ENCODE measurements around the gene NRG2. TPM values are rescaled to one million over a fixed set of nuclear protein-coding genes. Genes with fewer than 3 reads are reported as not detected.

Gene NRG2
- total RNA-seq, 2 donors from 2014 or later = not detected

DNA sequence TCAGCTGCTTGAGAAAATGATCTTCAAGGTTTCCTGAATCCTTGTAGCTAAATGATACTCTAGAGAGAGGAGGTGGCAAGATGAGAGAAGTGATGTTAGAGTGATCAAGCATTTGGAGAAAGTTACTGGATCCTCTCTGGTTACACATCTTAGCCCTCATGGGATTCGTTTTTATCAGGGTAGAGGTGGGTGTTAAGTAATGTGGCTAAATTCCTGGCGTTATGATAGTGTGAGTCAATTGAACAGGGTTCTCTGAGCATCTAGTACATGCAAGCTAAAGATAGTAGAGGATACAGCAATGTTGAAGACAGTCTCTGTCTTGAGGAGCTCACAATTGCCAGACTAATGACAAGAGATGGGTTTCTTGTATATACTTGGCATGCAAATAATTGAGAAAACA, 123.8 kb downstream of the NRG2 start:
- Mint-ChIP-seq H3K27ac (no peak overlapping the region), H3K4me1 (ENCODE audit: low read depth in 2 of 2) (peaks cover 0 to under 1% of the 10 kb centered on the region in 2 donors), H3K9me3 (no peaks in the 10 kb centered on the region), H3K36me3 (no peaks in the 10 kb centered on the region), H3K27me3 (peaks cover 0 to 10% of the 10 kb centered on the region in 2 donors), H3K4me3 (no peak overlapping the region)
- ATAC-seq (no peak), DNase-seq (ENCODE audit: low spot score) (no peak)

DNA sequence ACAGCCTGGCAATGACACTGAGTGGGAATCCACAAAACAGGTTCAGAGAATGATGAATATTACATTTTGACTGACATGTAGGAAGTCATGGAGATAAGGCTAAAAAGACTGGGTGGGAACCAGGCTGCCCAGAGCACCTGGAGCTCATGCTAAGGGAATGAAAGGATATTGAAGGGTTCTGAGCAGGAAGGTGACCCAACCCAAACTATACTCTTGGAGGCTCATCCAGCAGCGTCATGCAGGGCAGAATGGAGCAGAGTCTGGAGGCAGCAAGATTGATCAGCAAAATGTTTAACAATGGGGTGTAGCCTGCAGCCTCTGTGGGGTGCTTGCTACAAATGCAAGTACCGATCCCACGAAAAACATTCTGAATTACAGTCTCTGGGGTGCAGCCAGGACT, 127.3 kb downstream of the NRG2 start:
- ATAC-seq (no peak), DNase-seq (ENCODE audit: low spot score) (no peak)
- Mint-ChIP-seq H3K4me3 (no peak overlapping the region), H3K36me3 (no peaks in the 10 kb centered on the region), H3K9me3 (no peaks in the 10 kb centered on the region), H3K27ac (no peak overlapping the region), H3K27me3 (peaks cover 0 to 9% of the 10 kb centered on the region in 2 donors), H3K4me1 (ENCODE audit: low read depth in 2 of 2) (no peaks in the 10 kb centered on the region)

GRCh38 chr5:139915266-139915665, 127.8 kb downstream of the NRG2 start:
- H3K4me1 Mint-ChIP-seq (ENCODE audit: low read depth in 2 of 2) = no peaks in the 10 kb centered on the region
- H3K27me3 Mint-ChIP-seq = peaks cover 0 to 12% of the 10 kb centered on the region in 2 donors
- no peak for DNase-seq (ENCODE audit: low spot score)
- H3K36me3 Mint-ChIP-seq = no peaks in the 10 kb centered on the region
- no peak for ATAC-seq
- no peak overlapping the region for H3K27ac Mint-ChIP-seq
- H3K9me3 Mint-ChIP-seq = no peaks in the 10 kb centered on the region
- H3K4me3 Mint-ChIP-seq = no peak overlapping the region

- H3K36me3 Mint-ChIP-seq = no peaks in the 10 kb centered on the region
- no peak overlapping the region for H3K4me3 Mint-ChIP-seq
- H3K9me3 Mint-ChIP-seq = no peaks in the 10 kb centered on the region
- no peaks in the 10 kb centered on the region for H3K4me1 Mint-ChIP-seq (ENCODE audit: low read depth in 2 of 2)
- DNase-seq (ENCODE audit: low spot score) = no peak
- H3K27me3 Mint-ChIP-seq = peaks cover 0 to 12% of the 10 kb centered on the region in 2 donors
- H3K27ac Mint-ChIP-seq = no peak overlapping the region
- peak in 1 of 2 donors; percentile 27 for ATAC-seq
Measured at GRCh38 chr5:139914218-139914807, 128.8 kb downstream of the NRG2 start.

GRCh38 chr5:139912804-139913203, 130.3 kb downstream of the NRG2 start:
- no peak overlapping the region for H3K4me3 Mint-ChIP-seq
- ATAC-seq = no peak

DNA sequence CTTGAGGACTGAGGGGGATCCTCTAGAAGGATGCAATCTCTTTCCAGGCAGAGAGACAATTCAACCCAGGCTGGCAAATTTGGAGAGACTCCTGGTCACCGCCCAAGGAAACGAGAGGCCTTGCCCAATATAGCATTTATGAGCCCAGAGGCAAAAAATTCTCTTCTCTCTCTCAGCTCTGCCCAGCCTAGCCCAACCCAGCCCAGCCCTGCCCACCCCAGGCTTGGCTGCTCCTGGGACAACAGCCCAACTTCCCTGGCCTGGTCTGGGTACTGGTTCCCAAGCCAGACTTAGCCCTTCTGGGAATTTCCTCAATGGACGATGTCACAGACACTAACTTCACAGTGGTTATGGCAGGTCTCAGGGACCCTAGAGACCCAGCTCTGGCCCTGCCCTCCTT, 130.9 kb downstream of the NRG2 start:
- no peak overlapping the region for H3K27ac Mint-ChIP-seq
- H3K4me3 Mint-ChIP-seq = no peak overlapping the region
- H3K4me1 Mint-ChIP-seq (ENCODE audit: low read depth in 2 of 2) = no peaks in the 10 kb centered on the region
- DNase-seq (ENCODE audit: low spot score) = no peak
- no peak for ATAC-seq
- H3K36me3 Mint-ChIP-seq = no peaks in the 10 kb centered on the region
- peaks cover 0 to 12% of the 10 kb centered on the region in 2 donors for H3K27me3 Mint-ChIP-seq
- no peaks in the 10 kb centered on the region for H3K9me3 Mint-ChIP-seq

More at GRCh38 chr5:139912804-139913203, 130.3 kb downstream of the NRG2 start:
- DNase-seq (ENCODE audit: low spot score) = no peak
- Mint-ChIP-seq H3K27me3 (peaks cover 0 to 12% of the 10 kb centered on the region in 2 donors), H3K4me1 (ENCODE audit: low read depth in 2 of 2) (no peaks in the 10 kb centered on the region), H3K9me3 (no peaks in the 10 kb centered on the region), H3K27ac (no peak overlapping the region), H3K36me3 (no peaks in the 10 kb centered on the region)

GRCh38 chr5:139911425-139912120, 131.5 kb downstream of the NRG2 start:
- H3K36me3 Mint-ChIP-seq = no peaks in the 10 kb centered on the region
- no peaks in the 10 kb centered on the region for H3K9me3 Mint-ChIP-seq
- H3K27me3 Mint-ChIP-seq = peaks cover 0 to 12% of the 10 kb centered on the region in 2 donors
- H3K4me3 Mint-ChIP-seq = no peak overlapping the region
- no peaks in the 10 kb centered on the region for H3K4me1 Mint-ChIP-seq (ENCODE audit: low read depth in 2 of 2)
- no peak overlapping the region for H3K27ac Mint-ChIP-seq
- ATAC-seq = no peak
- DNase-seq (ENCODE audit: low spot score) = no peak

- Mint-ChIP-seq H3K27ac (no peak overlapping the region), H3K4me1 (ENCODE audit: low read depth in 2 of 2) (no peaks in the 10 kb centered on the region), H3K27me3 (peaks cover 0 to 12% of the 10 kb centered on the region in 2 donors), H3K4me3 (no peak overlapping the region), H3K9me3 (no peaks in the 10 kb centered on the region), H3K36me3 (no peaks in the 10 kb centered on the region)
- no peak for ATAC-seq
- DNase-seq (ENCODE audit: low spot score) = no peak
Measured at GRCh38 chr5:139910901-139911300, 132.2 kb downstream of the NRG2 start.

- ATAC-seq = no peak
- no peaks in the 10 kb centered on the region for H3K4me1 Mint-ChIP-seq (ENCODE audit: low read depth in 2 of 2)
- DNase-seq (ENCODE audit: low spot score) = no peak
- peaks cover 0 to 11% of the 10 kb centered on the region in 2 donors for H3K27me3 Mint-ChIP-seq
- no peak overlapping the region for H3K4me3 Mint-ChIP-seq
- H3K36me3 Mint-ChIP-seq = no peaks in the 10 kb centered on the region
- H3K9me3 Mint-ChIP-seq = no peaks in the 10 kb centered on the region
- no peak overlapping the region for H3K27ac Mint-ChIP-seq
Measured at GRCh38 chr5:139910036-139910435, 133.1 kb downstream of the NRG2 start.

GRCh38 chr5:139908749-139909148, 134.3 kb downstream of the NRG2 start:
- no peak overlapping the region for H3K4me3 Mint-ChIP-seq
- DNase-seq (ENCODE audit: low spot score) (no peak), ATAC-seq (no peak)
- no peaks in the 10 kb centered on the region for H3K9me3 Mint-ChIP-seq
- H3K36me3 Mint-ChIP-seq = no peaks in the 10 kb centered on the region
- peaks cover 0 to 7% of the 10 kb centered on the region in 2 donors for H3K27me3 Mint-ChIP-seq
- H3K4me1 Mint-ChIP-seq (ENCODE audit: low read depth in 2 of 2) = no peaks in the 10 kb centered on the region
- H3K27ac Mint-ChIP-seq = no peak overlapping the region

GRCh38 chr5:139906661-139907060, 136.4 kb downstream of the NRG2 start:
- Mint-ChIP-seq H3K9me3 (no peaks in the 10 kb centered on the region), H3K36me3 (no peaks in the 10 kb centered on the region), H3K27ac (no peak overlapping the region), H3K27me3 (peaks cover 5 to 15% of the 10 kb centered on the region in 2 donors), H3K4me1 (ENCODE audit: low read depth in 2 of 2) (no peaks in the 10 kb centered on the region), H3K4me3 (no peak overlapping the region)
- no peak for DNase-seq (ENCODE audit: low spot score)
- ATAC-seq = no peak

DNA sequence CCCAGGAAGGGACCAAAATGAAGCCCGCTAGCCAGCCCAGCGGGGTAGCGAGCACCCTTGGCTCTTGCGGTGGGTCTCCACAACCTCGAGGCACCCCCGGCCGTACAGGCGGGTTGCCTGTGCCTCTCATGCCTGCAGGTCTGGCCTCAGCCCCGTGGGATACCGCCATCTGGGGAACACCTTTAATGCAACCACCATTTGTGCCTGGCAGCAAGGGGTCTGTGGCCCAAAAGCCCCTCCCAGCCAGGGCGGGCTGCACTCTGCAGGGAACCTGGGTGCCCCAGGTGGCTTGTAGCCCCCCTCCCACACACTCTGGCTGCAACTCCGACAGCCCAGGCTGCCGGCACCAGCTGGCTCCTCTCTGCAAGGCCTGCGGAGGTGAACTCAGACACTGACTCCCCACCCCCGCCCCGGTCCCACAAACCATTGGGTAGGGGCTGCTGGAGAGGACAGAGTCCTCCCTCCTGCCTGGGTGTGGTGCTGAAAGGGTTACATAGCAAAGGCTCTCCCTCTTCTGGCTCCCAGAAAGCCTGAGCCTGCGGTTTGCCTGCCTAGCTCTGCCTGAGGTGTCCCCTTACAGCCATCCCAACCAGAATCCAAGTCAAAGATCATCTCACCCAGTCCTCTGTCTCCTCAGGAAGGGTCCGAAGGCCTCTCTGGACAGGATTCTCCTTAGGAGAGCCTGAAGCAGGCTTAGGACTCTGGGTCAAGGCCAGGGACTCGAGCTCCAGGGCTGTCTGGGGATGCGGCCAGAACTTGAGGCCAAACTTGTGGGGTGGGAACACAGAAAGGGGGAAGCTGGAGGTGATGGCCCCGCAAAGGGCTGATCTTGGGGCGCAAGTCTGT, 138.1 kb downstream of the NRG2 start:
- Mint-ChIP-seq H3K4me1 (ENCODE audit: low read depth in 2 of 2) (peaks cover 1% of the 10 kb centered on the region in 2 donors), H3K36me3 (no peaks in the 10 kb centered on the region), H3K9me3 (no peaks in the 10 kb centered on the region), H3K27ac (no peak overlapping the region), H3K27me3 (peaks cover 5 to 16% of the 10 kb centered on the region in 2 donors), H3K4me3 (no peak overlapping the region)
- no peak for DNase-seq (ENCODE audit: low spot score)
- ATAC-seq = no peak

DNA sequence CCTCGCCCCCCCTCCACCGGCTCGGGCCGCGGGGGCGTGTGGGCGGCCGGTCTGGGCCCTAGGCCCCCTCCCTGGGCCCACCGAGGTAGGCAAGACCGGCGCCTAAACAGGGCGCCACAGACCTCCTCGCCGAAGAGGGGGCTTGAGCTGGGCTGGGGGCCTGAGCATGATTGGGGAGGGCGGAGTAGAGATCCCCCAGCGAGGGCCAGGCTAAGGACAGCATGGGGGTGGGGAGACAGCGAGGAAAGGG, 138.6 kb downstream of the NRG2 start:
- Mint-ChIP-seq H3K4me3 (no peak overlapping the region), H3K27ac (no peak overlapping the region), H3K9me3 (no peaks in the 10 kb centered on the region), H3K27me3 (peaks cover 5 to 16% of the 10 kb centered on the region in 2 donors), H3K4me1 (ENCODE audit: low read depth in 2 of 2) (peaks cover 3 to 4% of the 10 kb centered on the region in 2 donors), H3K36me3 (no peaks in the 10 kb centered on the region)
- DNase-seq (ENCODE audit: low spot score) (no peak), ATAC-seq (no peak)
